Liver (tissue), 3 donors: Measurements from ENCODE around the gene BZW2.

ENCODE experiments used
- FOXA2 ChIP-seq: IDR thresholded peaks from 2 replicates; pipeline ENCODE4 v1.6.1; 2016; ENCODE audit warnings: antibody characterized with exemption
- JUND ChIP-seq, 2 donors: IDR thresholded peaks; 2 replicates each; pipeline ENCODE4 v1.6.1; 2016; ENCODE audit warnings: antibody characterized with exemption in 2 of 2
- RAD21 ChIP-seq, 2 donors: IDR thresholded peaks; 2 replicates each; pipeline ENCODE4 v1.6.1; 2016; ENCODE audit warnings: antibody characterized with exemption in 2 of 2, mild to moderate bottlenecking in 2 of 2
- TF ChIP-seq, protein P1 (sequence below): fragments of 150-350 bp; IDR thresholded peaks from 2 replicates; pipeline ENCODE4 v1.5.1; 2017; ENCODE audit warnings: improper control_type of control experiment, low read depth, low read length; ENCODE audit not compliant: missing input control
- donor health status: healthy.
- donor health status: healthy.

DNA sequence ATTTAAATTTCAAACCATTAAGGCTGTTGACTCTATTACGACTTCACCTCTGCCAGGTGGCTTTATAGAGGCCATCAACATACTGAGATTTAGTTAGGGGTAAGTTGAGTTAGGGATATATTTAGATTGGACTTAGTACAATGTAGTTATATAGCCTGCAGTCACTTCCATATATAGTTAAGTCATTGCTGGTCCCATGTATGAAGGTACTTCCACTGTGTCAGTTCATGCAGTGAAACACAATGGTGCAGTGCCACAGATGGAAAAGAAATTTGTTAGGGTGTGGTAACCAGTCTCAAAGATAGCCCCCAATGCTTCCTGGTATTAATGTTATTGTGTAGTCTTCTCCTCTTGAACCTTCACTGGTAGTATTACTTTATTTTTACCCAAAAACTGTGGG is 95.0 kb downstream of the BZW2 start:
- TF ChIP-seq, protein P1, sequence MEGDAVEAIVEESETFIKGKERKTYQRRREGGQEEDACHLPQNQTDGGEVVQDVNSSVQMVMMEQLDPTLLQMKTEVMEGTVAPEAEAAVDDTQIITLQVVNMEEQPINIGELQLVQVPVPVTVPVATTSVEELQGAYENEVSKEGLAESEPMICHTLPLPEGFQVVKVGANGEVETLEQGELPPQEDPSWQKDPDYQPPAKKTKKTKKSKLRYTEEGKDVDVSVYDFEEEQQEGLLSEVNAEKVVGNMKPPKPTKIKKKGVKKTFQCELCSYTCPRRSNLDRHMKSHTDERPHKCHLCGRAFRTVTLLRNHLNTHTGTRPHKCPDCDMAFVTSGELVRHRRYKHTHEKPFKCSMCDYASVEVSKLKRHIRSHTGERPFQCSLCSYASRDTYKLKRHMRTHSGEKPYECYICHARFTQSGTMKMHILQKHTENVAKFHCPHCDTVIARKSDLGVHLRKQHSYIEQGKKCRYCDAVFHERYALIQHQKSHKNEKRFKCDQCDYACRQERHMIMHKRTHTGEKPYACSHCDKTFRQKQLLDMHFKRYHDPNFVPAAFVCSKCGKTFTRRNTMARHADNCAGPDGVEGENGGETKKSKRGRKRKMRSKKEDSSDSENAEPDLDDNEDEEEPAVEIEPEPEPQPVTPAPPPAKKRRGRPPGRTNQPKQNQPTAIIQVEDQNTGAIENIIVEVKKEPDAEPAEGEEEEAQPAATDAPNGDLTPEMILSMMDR = no peak
- TF ChIP-seq FOXA2 = no peak
- TF ChIP-seq RAD21 (IDR thresholded peaks at IDR 0.05) = no peak
- no peak for TF ChIP-seq JUND (IDR thresholded peaks at IDR 0.05)
